Measurements from ENCODE around the gene SETMAR.

GRCh38 chr3:4362523-4362922 lies 59.4 kb downstream of the SETMAR start:
- TF ChIP-seq EZH2 (IDR thresholded peaks at IDR 0.05; ENCODE audit: low read length, missing control alignments) (no peak), CTCF (conservative IDR thresholded peaks at IDR 0.05 in 1 of 2, IDR thresholded peaks at IDR 0.05 in 1 of 2; ENCODE audit: low read depth in 1 of 2, low read length in 2 of 2) (no peak)

All from fibroblast of lung (primary cell).